GM21723 (cell line): ENCODE measurements around the gene ZNF385D.

ENCODE experiments used
- ATAC-seq: cut with Tn5 transposase; IDR thresholded peaks from one replicate; pipeline ENCODE4 v1.9.1; 2021; ENCODE audit warnings: mild to moderate bottlenecking, moderate library complexity; ENCODE audit not compliant: unreplicated experiment

ZNF385D gene

GRCh38 chr3:21682206-21682605 is 68.8 kb downstream of the ZNF385D start:
- ATAC-seq, result no peak

- no peak for ATAC-seq
These were observed 77.6 kb downstream of the ZNF385D start for GRCh38 chr3:21673393-21673792.

GRCh38 chr3:21672303-21672702 is 78.7 kb downstream of the ZNF385D start:
- no peak for ATAC-seq

GRCh38 chr3:21670386-21670785 is 80.6 kb downstream of the ZNF385D start:
- no peak for ATAC-seq

GRCh38 chr3:21668012-21668411 is 83.0 kb downstream of the ZNF385D start:
- ATAC-seq, result no peak

GRCh38 chr3:21665444-21666100 is 85.4 kb downstream of the ZNF385D start:
- ATAC-seq, result no peak

- ATAC-seq, result no peak
These were observed 86.0 kb downstream of the ZNF385D start for GRCh38 chr3:21664996-21665395.

GRCh38 chr3:21662403-21662802 is 88.6 kb downstream of the ZNF385D start:
- ATAC-seq, result no peak

- no peak for ATAC-seq
These were observed 96.3 kb downstream of the ZNF385D start for GRCh38 chr3:21654662-21655061.

GRCh38 chr3:21654241-21654640 is 96.8 kb downstream of the ZNF385D start:
- ATAC-seq, result no peak

GRCh38 chr3:21649519-21649918 is 101.5 kb downstream of the ZNF385D start:
- ATAC-seq, result no peak

- no peak for ATAC-seq
These were observed 103.0 kb downstream of the ZNF385D start for GRCh38 chr3:21647961-21648360.

- no peak for ATAC-seq
These were observed 105.7 kb downstream of the ZNF385D start for GRCh38 chr3:21645121-21645897.

- no peak for ATAC-seq
These were observed 106.7 kb downstream of the ZNF385D start for GRCh38 chr3:21644268-21644667.

- ATAC-seq, result no peak
These were observed 107.3 kb downstream of the ZNF385D start for GRCh38 chr3:21643752-21644151.

GRCh38 chr3:21642433-21642832 is 108.6 kb downstream of the ZNF385D start:
- no peak for ATAC-seq

- no peak for ATAC-seq
These were observed 109.1 kb downstream of the ZNF385D start for GRCh38 chr3:21641959-21642358.

GRCh38 chr3:21638488-21638887 is 112.5 kb downstream of the ZNF385D start:
- ATAC-seq, result no peak

- no peak for ATAC-seq
These were observed 116.9 kb downstream of the ZNF385D start for GRCh38 chr3:21634112-21634511.

- no peak for ATAC-seq
These were observed 126.5 kb downstream of the ZNF385D start for GRCh38 chr3:21624524-21624923.

GRCh38 chr3:21621181-21621651 is 129.8 kb downstream of the ZNF385D start:
- no peak for ATAC-seq

GRCh38 chr3:21620511-21621155 is 130.4 kb downstream of the ZNF385D start:
- ATAC-seq, result no peak
